PC-9 (cell line): Measurements from ENCODE around the gene CDK13.

Experiments used
- CTCF ChIP-seq: fragments of 200-600 bp; sonication (generic); conservative IDR thresholded peaks from 2 replicates; pipeline ENCODE4 v1.6.1; 2017; ENCODE audit warnings: mixed run types, antibody characterized with exemption, mild to moderate bottlenecking, moderate library complexity
- EZH2 ChIP-seq: fragments of 200-600 bp; sonication (generic); IDR thresholded peaks from 2 replicates; pipeline ENCODE4 v1.8.0; 2017; ENCODE audit warnings: antibody characterized with exemption, low read depth

- TF ChIP-seq CTCF (no peak), EZH2 (no peak)
Observed at GRCh38 chr7:39922580-39922979, 27.5 kb upstream of the CDK13 start.
